Superior temporal gyrus (tissue), 1 donor: ENCODE data around the gene MYO1E.
A peak's percentile ranks its signal among the peaks of the same experiment; 100 is the strongest.
"Not testable (repeated sequence)": the region's sequence is repeated elsewhere in the genome, so short reads cannot be mapped to it uniquely, and the experiment has no call there.

Source experiments
- DNase-seq: peaks from one replicate; pipeline ENCODE4 v3.0.0-alpha.2; 2016; ENCODE audit errors: extremely low spot score

The MYO1E gene

DNA sequence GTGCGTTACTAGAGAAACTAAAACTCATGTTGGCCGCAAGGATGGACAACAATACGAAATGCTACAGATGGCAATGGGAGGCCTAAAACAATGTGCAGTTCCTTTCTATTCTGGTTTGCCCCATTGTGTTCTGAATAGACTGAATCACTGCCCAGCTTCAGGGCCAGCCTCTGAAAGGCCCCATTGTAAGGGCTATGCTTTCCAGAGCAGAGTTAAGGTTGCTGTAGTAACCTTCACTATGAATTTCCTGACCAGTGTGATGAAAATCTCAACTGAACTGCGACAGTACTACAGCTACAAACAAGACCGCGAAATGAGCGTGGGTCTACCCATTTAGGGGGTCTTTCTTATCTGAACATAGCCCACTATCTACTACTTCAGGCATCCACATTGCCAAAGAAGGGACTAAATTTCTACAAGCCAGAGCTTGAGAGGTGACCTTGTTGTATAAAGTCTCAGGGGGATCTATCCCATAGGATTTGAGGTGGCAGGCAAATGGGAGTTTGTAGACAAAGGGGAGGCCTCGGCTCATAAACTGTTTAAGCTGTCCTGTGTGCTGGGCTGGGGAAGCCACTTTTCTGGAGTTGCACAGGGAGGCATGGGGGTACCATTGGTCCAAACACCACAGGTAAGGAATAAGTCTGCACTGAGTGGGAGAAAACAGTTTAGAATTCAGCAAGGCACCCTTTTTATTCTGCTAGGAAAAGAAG, 80.1 kb downstream of the MYO1E start:
- DNase-seq = peak; percentile 95

GRCh38 chr15:59291213-59291549, 81.5 kb downstream of the MYO1E start:
- DNase-seq = no peak

DNA sequence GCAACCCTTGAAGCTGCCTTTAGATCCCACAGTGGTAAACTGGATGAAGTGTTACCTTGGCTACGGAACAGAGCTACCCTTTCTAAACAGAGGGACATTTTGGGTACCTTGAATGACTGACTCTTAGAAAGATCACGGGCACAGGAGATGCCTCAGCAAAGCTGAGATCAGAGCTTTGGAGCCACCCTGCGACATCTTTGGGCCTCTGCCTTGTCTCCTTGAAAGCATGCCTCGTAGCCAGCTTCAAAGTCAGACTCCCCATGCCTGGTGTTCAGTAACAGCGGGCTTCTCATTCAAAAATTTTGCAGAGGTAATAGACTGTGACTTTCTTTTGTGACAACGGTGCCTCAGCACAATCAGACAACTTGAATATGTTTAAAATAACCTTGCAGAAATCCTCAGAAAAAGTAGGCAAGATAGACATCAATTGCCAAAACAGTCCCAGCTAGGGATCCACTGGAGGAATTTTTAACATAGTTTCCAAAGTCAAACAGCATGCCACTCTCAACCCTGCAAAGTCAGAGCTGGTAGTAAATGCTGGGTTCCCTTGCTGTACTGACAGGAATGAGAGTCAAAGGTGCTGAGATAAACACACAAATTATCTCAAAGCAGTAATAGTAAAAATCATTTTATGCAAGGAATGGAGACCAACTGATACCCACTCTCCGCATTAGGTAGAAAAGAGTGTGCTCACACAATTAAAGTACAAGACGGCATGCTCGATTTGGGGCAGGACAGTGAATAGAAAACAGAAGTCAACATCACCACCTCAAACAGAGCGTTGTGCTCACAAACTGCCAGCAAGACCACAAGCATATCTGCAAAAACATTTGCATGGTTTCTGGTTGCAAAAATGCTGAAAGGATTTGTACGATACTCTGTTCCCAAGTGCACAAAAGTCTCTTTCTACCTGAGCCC, 82.1 kb downstream of the MYO1E start:
- DNase-seq = peak; percentile 84

DNA sequence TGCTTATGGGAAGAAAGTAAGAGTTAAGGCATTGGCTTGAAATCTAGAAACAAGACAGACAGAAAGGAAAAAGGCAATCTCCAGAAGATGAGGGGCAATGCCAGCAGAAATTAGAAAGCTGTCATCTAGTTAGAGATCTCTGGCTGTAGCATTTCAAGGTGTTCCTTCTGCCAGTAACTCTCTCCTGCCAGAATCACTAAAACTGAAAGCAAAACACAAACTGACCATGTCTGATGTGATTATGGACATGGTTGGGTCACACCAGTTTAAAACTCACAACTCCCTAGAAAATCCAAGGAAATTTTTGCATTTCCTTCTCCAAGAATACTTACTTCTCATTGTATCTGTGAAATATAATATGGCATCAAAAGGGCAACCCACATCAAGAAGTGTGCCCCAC, 83.1 kb downstream of the MYO1E start:
- DNase-seq = no peak

- no peak for DNase-seq
Observed at GRCh38 chr15:59283717-59284391, 88.8 kb downstream of the MYO1E start.

DNA sequence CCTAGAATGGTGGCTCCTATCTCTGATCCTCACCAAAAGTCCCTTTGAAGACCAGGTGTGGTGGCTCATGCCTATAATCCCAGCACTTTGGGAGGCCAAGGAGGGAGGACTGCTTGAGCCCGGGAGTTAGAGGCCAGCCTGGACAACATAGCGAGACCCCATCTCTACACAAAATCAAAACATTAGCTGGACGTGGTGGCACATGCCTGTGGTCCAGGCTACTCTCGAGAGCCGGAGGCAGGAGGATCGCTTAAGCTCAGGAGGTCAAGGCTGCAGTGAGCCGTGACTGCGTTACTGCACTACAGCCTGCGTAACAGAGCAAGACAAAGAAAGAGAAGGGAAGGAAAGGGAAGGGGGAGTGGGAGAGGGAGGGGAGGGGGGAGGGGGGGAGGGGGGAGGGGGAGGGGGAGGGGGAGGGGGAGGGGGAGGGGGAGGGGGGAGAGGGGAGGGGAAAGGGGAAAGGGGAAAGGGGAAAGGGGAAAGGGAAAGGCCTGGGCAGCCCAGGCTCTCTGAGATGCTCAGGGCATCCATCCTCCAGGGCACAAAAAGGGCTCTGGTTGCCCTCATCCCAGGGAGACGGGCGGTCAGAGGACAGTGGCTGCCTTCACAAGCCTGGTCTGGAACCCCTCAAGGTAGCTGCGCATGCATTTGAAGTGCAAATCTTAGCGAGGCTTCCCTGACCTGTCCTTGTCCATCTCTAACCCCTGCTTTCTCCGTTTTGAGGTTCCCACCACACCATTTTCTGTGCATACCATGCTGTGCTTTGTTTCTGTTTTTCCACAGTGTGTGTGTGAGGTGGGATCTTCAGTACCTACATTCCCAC, 89.9 kb downstream of the MYO1E start:
- no peak for DNase-seq

GRCh38 chr15:59281699-59282098, 91.0 kb downstream of the MYO1E start:
- no peak for DNase-seq

GRCh38 chr15:59280855-59281254, 91.8 kb downstream of the MYO1E start:
- DNase-seq = no peak

- not testable (repeated sequence) for DNase-seq
Observed at GRCh38 chr15:59280292-59280691, 92.4 kb downstream of the MYO1E start.

DNA sequence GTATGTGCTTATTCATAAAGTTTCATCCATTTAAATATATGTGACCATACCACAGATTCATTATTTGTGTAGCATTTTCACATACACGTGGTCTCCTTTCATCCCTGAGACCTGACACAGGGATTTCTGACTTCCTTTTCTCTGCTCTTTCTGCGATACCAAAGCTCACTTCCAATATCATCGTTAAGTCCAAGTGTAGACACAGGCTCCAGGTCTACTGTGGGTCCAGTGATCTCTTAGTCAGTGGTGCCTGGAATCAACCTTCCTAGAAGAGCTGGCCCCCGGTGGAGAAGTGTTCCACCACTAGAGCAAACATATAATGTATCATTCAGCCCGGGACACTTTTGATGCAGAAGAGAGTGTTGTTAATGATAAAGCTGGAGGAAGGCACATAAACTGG, 93.6 kb downstream of the MYO1E start:
- DNase-seq = peak; percentile 35

GRCh38 chr15:59278120-59278519, 94.6 kb downstream of the MYO1E start:
- peak; percentile 87 for DNase-seq

- DNase-seq = no peak
Observed at GRCh38 chr15:59276225-59277178, 96.2 kb downstream of the MYO1E start.

DNA sequence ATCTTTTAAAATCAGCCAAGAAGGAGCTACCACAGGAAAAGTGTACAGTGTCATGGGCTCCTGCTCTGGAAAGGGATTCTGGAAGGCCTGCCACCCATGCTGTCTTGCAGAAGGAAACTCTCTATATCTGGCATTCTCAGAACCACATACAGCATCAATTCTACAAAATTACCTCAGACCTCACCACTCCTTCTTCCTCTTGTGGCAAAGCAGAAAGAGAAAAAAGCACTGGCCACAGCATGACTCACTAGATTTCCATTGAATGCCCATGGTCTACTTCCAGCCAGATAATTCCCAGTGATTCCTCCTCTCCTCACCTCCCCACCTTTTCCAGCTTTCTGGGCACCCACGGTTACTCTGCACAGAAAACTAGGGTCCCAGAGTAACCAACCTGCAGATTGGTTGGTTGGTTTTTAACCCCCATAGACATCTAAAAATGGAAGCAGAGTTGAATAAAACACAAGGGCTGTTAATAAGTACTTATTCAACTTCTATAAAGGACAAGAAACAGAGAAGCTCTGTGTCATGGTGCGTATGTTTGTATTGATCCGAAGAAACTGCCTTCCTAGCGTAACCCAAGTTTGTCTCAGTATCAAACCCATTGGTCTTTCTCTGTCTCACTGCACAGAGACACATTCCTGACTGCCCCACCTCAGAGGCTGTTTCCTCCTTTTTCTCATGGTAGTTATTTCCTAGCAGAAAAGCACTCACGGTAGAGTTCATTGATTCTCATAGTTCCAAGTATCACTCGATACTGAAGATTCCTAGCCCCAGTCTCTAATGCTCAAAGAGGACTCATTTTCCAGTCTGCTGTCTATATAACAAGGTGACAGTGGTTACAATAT, 98.3 kb downstream of the MYO1E start:
- no peak for DNase-seq

DNA sequence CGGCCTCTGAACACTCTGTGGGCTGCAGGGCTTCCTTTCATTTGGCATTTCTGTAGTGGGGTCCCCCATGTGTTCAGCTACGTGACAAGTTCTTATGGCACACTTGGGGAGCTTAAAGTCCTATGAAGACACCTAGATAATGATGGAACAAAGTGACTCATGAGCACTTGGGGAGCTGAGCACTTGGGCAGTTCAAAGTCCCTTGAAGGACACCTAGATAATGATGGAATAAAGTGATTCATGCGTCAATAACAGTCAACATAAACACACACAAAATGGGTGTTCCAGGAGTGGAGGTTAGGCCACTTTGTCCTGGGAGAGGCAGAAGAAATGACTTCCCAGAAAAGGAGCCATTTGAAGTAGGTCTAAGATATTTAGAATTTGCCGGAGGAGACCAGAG, 99.4 kb downstream of the MYO1E start:
- no peak for DNase-seq

GRCh38 chr15:59271595-59272201, 101.0 kb downstream of the MYO1E start:
- DNase-seq = peak; percentile 58

DNA sequence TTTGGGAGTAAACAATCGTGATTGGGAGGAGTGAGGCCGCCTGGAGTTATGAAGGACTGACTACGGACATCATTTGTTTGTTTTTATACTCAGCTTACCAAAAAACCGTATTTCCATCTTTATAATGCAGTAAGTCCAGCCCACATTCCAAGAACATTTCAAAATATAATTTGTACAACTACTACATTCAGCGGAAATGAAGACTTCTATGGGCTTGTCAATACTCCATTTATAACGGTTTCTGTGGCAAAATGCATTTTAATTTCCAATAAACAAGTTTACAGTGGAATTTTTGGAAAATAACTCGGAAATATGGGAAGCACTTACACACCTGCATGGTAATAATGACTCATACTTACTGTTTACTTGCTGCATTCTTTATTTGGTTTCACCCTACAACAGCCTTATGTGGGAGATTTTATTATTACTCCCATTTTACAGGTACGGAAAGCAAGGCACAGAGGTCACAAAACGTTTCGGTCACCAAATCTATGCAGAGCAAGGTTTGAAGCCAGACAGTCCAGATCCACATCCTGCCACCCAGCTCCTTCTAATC, 103.7 kb downstream of the MYO1E start:
- DNase-seq = no peak

- no peak for DNase-seq
Observed at GRCh38 chr15:59268168-59268851, 104.4 kb downstream of the MYO1E start.

- no peak for DNase-seq
Observed at GRCh38 chr15:59266028-59266427, 106.6 kb downstream of the MYO1E start.
